ENCODE results near the gene PPM1F. TPM values are rescaled to one million over a fixed set of nuclear protein-coding genes. Genes with fewer than 3 reads are reported as not detected.
"Not testable (repeated sequence)": the region's sequence is repeated elsewhere in the genome, so short reads cannot be mapped to it uniquely, and the experiment has no call there.

Gene PPM1F
- total RNA-seq, 1 donor from 2014 or later, result 23.6 TPM

DNA sequence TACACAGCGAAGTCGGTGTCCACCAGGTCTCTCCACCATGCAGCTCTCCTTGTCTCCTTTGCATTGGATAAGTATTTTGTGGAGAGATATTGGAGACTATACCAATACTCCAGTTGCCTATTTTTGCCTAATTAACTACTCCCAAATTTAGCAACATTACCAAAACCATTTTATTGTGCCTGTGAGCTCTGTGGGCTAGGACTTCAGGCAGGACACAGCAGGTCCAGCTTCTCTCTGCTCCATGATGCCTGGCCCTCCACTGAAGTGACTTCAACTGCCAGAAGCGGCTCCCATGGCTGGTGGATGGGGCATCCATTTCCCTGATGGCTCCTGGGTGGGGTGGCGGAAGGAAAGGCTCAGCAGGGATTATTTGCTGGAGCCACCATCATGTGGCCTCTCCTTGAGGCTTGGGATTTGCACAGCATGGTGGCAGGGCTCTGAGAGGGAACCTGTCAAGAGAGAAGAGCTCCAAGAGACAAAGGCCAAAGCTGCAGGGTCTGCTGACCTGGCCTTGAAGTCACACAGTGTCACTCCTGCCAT, 48.3 kb downstream of the PPM1F start:
- H3K36me3 ChIP-seq (ENCODE audit: control insufficient read depth, insufficient read depth, low read length), result no peaks in the 10 kb centered on the region
- H3K4me3 ChIP-seq (ENCODE audit: low read depth, low read length), result no peak overlapping the region
- TF ChIP-seq, protein P1, sequence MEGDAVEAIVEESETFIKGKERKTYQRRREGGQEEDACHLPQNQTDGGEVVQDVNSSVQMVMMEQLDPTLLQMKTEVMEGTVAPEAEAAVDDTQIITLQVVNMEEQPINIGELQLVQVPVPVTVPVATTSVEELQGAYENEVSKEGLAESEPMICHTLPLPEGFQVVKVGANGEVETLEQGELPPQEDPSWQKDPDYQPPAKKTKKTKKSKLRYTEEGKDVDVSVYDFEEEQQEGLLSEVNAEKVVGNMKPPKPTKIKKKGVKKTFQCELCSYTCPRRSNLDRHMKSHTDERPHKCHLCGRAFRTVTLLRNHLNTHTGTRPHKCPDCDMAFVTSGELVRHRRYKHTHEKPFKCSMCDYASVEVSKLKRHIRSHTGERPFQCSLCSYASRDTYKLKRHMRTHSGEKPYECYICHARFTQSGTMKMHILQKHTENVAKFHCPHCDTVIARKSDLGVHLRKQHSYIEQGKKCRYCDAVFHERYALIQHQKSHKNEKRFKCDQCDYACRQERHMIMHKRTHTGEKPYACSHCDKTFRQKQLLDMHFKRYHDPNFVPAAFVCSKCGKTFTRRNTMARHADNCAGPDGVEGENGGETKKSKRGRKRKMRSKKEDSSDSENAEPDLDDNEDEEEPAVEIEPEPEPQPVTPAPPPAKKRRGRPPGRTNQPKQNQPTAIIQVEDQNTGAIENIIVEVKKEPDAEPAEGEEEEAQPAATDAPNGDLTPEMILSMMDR (IDR thresholded peaks at IDR 0.05; ENCODE audit: insufficient read depth, low read length, poor library complexity, severe bottlenecking), result no peak
- no peaks in the 10 kb centered on the region for H3K27me3 ChIP-seq (ENCODE audit: control insufficient read depth, insufficient read depth, low read length)
- no peak for DNase-seq (ENCODE audit: low read depth)

DNA sequence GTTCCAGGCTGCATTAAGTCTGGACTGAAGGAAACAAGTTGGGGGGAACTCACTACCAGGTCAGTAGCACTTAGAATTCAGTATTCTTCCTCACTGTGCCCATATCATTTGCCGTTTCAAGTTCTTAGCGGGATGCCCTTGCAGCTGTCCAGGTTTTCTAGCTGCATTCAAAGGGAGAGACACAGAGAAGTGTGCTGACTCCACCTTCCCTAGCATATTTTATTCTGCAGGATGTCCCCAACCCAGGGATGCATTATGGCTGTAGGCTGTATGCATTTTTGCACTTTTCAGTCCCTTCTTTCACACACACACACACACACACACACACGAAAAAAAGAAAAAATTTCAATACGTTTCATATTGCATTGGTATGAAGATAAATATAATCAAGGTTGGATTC, 49.4 kb downstream of the PPM1F start:
- TF ChIP-seq, protein P1 (IDR thresholded peaks at IDR 0.05; ENCODE audit: insufficient read depth, low read length, poor library complexity, severe bottlenecking), result no peak
- no peak for DNase-seq (ENCODE audit: low read depth)
- Histone ChIP-seq H3K36me3 (ENCODE audit: control insufficient read depth, insufficient read depth, low read length) (no peaks in the 10 kb centered on the region), H3K27me3 (ENCODE audit: control insufficient read depth, insufficient read depth, low read length) (no peaks in the 10 kb centered on the region), H3K4me3 (ENCODE audit: low read depth, low read length) (no peak overlapping the region)

DNA sequence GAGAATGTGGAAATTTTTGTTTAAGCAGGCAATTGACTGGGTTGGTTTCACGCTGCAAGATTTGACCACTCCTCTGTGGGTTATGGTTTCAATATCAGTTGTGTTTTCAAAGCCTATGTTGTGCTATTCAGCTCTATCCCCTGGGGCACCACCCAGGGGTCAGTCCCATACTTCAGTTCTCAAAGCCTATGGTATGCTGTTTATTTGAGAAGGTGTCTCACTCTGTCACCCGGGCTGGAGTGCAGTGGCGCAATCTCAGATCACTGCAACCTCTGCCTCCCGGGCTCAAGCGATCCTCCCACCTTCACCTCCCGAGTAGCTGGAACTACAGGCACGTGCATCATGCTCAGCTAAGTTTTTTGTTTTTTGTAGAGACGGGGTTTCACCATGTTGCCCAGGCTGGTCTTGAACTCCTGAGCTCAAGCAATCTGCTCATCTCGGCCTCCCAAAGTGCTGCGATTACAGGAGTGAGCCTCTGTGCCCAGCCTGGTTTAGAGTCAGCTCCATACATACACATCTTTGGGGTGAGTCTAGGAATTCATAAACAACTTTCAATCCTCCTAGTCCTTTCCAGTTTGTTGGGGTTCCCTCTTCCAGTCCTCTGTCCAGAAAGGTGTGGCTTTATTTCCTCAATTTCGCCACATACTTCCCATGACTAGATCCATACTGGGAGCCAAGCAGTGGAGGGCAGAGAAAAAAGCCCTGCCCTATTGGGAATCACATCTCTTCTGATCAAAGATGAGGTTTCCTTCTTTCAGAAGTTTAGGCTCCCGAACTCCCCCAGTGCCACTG, 50.2 kb downstream of the PPM1F start:
- no peaks in the 10 kb centered on the region for H3K27me3 ChIP-seq (ENCODE audit: control insufficient read depth, insufficient read depth, low read length)
- DNase-seq (ENCODE audit: low read depth), result no peak
- H3K36me3 ChIP-seq (ENCODE audit: control insufficient read depth, insufficient read depth, low read length), result no peaks in the 10 kb centered on the region
- H3K4me3 ChIP-seq (ENCODE audit: low read depth, low read length), result no peak overlapping the region
- TF ChIP-seq, protein P1 (IDR thresholded peaks at IDR 0.05; ENCODE audit: insufficient read depth, low read length, poor library complexity, severe bottlenecking), result no peak

DNA sequence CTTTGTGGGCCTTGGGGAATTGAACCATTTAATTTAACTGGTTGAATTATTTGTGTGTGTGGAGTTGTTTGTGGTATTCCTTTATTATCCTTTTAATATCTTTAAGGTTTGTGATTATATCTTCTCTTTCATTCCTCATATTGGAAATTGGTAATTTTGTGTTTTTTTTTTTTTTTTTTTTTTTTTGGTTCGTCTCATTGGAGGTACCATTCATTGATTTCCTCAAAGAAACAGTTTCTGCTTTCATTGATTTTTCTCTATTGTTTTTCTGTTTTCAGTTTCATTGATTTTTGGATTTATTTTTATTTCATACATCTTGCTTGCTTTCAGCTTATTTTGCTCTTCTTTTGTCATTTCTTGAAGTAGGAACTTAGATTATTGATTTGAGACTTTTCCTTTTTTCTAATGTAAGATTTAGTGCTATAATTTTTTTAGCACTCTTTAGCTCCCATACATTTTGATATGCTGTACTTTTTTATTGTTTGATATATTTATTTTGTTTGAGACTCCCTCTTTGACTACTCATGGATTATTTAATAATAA, 54.2 kb downstream of the PPM1F start:
- Histone ChIP-seq H3K36me3 (ENCODE audit: control insufficient read depth, insufficient read depth, low read length) (no peaks in the 10 kb centered on the region), H3K27me3 (ENCODE audit: control insufficient read depth, insufficient read depth, low read length) (no peaks in the 10 kb centered on the region), H3K4me3 (ENCODE audit: low read depth, low read length) (no peak overlapping the region)
- TF ChIP-seq, protein P1 (IDR thresholded peaks at IDR 0.05; ENCODE audit: insufficient read depth, low read length, poor library complexity, severe bottlenecking), result no peak
- DNase-seq (ENCODE audit: low read depth), result no peak

DNA sequence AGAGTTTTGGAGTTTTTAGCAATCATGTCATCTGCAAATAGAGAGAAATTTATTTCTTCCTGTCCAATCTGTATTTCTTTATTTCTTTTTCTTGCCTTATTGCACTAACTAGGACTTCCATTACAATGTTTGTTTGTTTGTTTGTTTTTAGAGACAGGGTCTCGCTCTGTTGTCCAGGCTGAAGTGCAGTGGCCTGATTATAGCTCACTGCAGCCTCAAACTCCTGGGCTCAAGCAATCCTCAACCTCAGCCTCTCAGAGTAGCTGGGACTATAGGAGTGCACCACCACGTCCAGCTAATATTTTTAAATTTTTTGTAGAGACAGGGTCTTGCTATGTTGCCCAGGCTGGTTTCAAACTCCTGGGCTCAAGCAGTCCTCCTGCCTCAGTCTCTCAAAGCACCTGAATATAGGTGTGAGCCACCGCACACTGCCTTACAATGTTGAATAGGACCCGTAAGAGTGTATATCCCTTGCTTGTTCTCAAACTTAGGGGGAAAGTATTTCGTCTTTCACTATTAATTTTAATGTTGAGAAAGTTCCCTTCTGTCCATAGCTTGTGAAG, 55.6 kb downstream of the PPM1F start:
- Histone ChIP-seq H3K4me3 (ENCODE audit: low read depth, low read length) (no peak overlapping the region), H3K36me3 (ENCODE audit: control insufficient read depth, insufficient read depth, low read length) (no peaks in the 10 kb centered on the region), H3K27me3 (ENCODE audit: control insufficient read depth, insufficient read depth, low read length) (no peaks in the 10 kb centered on the region)
- TF ChIP-seq, protein P1 (IDR thresholded peaks at IDR 0.05; ENCODE audit: insufficient read depth, low read length, poor library complexity, severe bottlenecking), result no peak
- DNase-seq (ENCODE audit: low read depth), result no peak

DNA sequence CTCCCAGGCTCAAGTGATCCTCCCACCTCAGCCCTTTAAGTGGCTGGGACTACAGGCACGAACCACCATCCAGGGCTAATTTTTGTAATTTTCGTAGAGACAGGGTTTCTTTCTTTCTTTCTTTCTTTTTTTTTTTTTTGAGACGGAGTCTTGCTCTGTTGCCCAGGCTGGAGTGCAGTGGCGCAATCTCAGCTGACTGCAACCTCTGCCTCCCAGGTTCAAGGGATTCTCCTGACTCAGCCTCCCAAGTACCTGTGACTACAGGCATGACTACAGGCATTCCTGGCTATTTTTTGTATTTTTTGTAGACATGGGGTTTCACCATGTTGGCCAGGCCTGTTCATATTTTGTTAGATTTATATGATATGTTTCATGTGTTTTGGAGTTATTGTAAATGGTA, 56.4 kb downstream of the PPM1F start:
- H3K36me3 ChIP-seq (ENCODE audit: control insufficient read depth, insufficient read depth, low read length); H3K27me3 ChIP-seq (ENCODE audit: control insufficient read depth, insufficient read depth, low read length); DNase-seq (ENCODE audit: low read depth); H3K4me3 ChIP-seq (ENCODE audit: low read depth, low read length): not testable (repeated sequence)

Measured in kidney epithelial cell (primary cell).